GM18517 (cell line): Measurements from ENCODE around the gene ARPC1B.
"Not testable (repeated sequence)": the region's sequence is repeated elsewhere in the genome, so short reads cannot be mapped to it uniquely, and the experiment has no call there.

Source experiments
- ATAC-seq: cut with Tn5 transposase; IDR thresholded peaks from one replicate; pipeline ENCODE4 v1.9.1; 2021; ENCODE audit warnings: mild to moderate bottlenecking, moderate library complexity; ENCODE audit not compliant: unreplicated experiment

ARPC1B gene

GRCh38 chr7:99366646-99367045 lies 7.9 kb upstream of the ARPC1B start:
- ATAC-seq: no peak

- ATAC-seq: no peak
Observed at GRCh38 chr7:99368750-99369389, 5.7 kb upstream of the ARPC1B start.

- ATAC-seq: no peak
Observed at GRCh38 chr7:99369767-99370391, 4.7 kb upstream of the ARPC1B start.

- ATAC-seq: no peak
Observed at GRCh38 chr7:99371376-99371920, 3.1 kb upstream of the ARPC1B start.

- ATAC-seq: no peak
Observed at GRCh38 chr7:99372275-99373090, 2.0 kb upstream of the ARPC1B start.

GRCh38 chr7:99373091-99374066 lies 1.2 kb upstream of the ARPC1B start:
- ATAC-seq: no peak

- peak; percentile 32 for ATAC-seq
Observed at GRCh38 chr7:99375070-99375807, 709 bp downstream of the ARPC1B start.

- no peak for ATAC-seq
Observed at GRCh38 chr7:99379043-99379577, 4.6 kb downstream of the ARPC1B start.

- ATAC-seq: not testable (repeated sequence)
Observed at GRCh38 chr7:99379693-99380031, 5.1 kb downstream of the ARPC1B start.

GRCh38 chr7:99380032-99380822 lies 5.7 kb downstream of the ARPC1B start:
- ATAC-seq: peak; percentile 48

- peak; percentile 78 for ATAC-seq
Observed at GRCh38 chr7:99380823-99381663, 6.5 kb downstream of the ARPC1B start.

- ATAC-seq: no peak
Observed at GRCh38 chr7:99381664-99382075, 7.1 kb downstream of the ARPC1B start.

GRCh38 chr7:99383203-99383602 lies 8.7 kb downstream of the ARPC1B start:
- ATAC-seq: no peak

GRCh38 chr7:99383791-99384370 lies 9.4 kb downstream of the ARPC1B start:
- ATAC-seq: no peak

- ATAC-seq: no peak
Observed at GRCh38 chr7:99384523-99384922, 10.0 kb downstream of the ARPC1B start.

- no peak for ATAC-seq
Observed at GRCh38 chr7:99385564-99385963, 11.0 kb downstream of the ARPC1B start.

GRCh38 chr7:99386584-99387238 lies 12.2 kb downstream of the ARPC1B start:
- ATAC-seq: no peak
